GM13976 (cell line): Measurements from ENCODE around the gene SH2D3C.

Experiments used
- DNase-seq: peaks from one replicate; pipeline ENCODE4 v3.0.0; 2012; ENCODE audit warnings: low spot score
- in situ Hi-C: fragments of 300-500 bp; cut with MboI; formaldehyde crosslinking; loops from one replicate; pipeline ENCODE4 v1.12.0; 2022; ENCODE audit warnings: low sequenced_read_pairs, mixed read lengths, inconsistent platforms; ENCODE audit not compliant: unreplicated experiment
- TF ChIP-seq, protein P1 (sequence below): IDR thresholded peaks from 2 replicates; pipeline ENCODE4 v1.5.1; 2012; ENCODE audit warnings: borderline replicate concordance, mild to moderate bottlenecking; ENCODE audit not compliant: insufficient read depth; ENCODE audit errors: extremely low read depth, missing control alignments, control extremely low read depth

SH2D3C gene

DNA sequence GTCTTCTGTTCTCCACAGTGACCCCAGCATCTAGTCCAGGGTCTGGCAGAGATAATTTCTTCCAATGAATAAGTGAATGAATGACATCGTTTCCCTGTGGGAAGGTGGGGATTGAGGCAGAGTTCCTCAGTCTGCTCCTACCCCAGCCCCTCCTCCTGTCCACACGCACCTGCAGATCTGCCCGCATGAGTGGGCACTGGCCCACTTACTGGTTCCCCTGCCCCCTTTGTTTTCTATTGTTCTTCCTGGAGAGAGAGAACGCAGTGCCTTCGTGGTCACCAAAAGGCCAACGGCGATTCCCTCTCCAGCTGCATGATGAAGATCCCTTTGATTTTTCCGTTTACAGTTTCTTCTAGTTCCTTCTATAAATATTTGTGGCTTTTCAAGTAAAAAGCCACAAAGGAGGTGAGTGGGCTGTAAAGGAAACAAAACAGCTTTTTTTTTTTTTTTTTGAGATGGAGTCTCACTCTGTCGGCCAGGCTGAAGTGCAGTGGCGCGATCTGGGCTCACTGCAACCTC, 18.4 kb upstream of the SH2D3C start:
- TF ChIP-seq, protein P1, sequence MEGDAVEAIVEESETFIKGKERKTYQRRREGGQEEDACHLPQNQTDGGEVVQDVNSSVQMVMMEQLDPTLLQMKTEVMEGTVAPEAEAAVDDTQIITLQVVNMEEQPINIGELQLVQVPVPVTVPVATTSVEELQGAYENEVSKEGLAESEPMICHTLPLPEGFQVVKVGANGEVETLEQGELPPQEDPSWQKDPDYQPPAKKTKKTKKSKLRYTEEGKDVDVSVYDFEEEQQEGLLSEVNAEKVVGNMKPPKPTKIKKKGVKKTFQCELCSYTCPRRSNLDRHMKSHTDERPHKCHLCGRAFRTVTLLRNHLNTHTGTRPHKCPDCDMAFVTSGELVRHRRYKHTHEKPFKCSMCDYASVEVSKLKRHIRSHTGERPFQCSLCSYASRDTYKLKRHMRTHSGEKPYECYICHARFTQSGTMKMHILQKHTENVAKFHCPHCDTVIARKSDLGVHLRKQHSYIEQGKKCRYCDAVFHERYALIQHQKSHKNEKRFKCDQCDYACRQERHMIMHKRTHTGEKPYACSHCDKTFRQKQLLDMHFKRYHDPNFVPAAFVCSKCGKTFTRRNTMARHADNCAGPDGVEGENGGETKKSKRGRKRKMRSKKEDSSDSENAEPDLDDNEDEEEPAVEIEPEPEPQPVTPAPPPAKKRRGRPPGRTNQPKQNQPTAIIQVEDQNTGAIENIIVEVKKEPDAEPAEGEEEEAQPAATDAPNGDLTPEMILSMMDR = no peak
- no peak for DNase-seq
- in situ Hi-C loops = no loop called here

GRCh38 chr9:127796225-127796813, 17.9 kb upstream of the SH2D3C start:
- TF ChIP-seq, protein P1 = no peak
- in situ Hi-C loops = no loop called here
- peak; percentile 23 for DNase-seq

- TF ChIP-seq, protein P1 = no peak
- DNase-seq = no peak
- in situ Hi-C loops = no loop called here
These were observed 15.7 kb upstream of the SH2D3C start for GRCh38 chr9:127794001-127794791.

- no peak for DNase-seq
- in situ Hi-C loops = no loop called here
- TF ChIP-seq, protein P1 = no peak
These were observed 14.7 kb upstream of the SH2D3C start for GRCh38 chr9:127793093-127793708.

GRCh38 chr9:127792417-127793031, 14.1 kb upstream of the SH2D3C start:
- DNase-seq = no peak
- in situ Hi-C loops = no loop called here
- TF ChIP-seq, protein P1 = no peak

DNA sequence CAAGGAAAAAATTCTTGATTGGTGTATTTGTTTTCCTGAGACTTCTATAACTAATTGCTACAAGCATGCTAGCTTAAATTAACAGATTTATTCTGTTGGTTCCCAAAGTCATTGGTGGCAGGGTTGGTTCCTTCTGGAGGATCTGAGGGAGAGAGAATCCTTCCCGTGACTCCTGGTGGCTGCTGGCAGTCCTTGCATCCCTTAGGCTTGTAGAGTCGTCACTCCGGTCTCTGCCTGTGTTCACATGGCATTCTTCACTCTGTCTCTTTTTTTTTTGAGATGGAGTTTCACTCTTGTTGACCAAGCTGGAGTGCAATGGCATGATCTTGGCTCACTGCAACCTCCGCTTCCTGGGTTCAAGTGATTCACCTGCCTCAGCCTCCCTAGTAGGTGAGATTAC, 12.6 kb upstream of the SH2D3C start:
- in situ Hi-C loops = no loop called here
- DNase-seq = no peak
- TF ChIP-seq, protein P1 = no peak
